Measurements from ENCODE around the gene HTRA3. TPM values are rescaled to one million over a fixed set of nuclear protein-coding genes. Genes with fewer than 3 reads are reported as not detected.

The HTRA3 gene
- total and polyA plus RNA-seq, 2 of the 8 experiments (the other 6 are each of a cell fraction or from before 2014, with no cell fraction given), result 3.2 to 5.8 TPM

- TF ChIP-seq CTBP2 (IDR thresholded peaks at IDR 0.05; ENCODE audit: borderline replicate concordance, insufficient read depth, insufficient read length, low read length) (no peak), CREB1 (IDR thresholded peaks at IDR 0.05) (no peak), ATF3 (IDR thresholded peaks at IDR 0.05; ENCODE audit: insufficient read depth, low read depth, low read length) (no peak), NRF1 (IDR thresholded peaks at IDR 0.05; ENCODE audit: low read depth, low read length) (no peak), MAX (IDR thresholded peaks at IDR 0.05) (no peak)
Observed at GRCh38 chr4:8290701-8290970, 21.1 kb downstream of the HTRA3 start (continued).

Data from H1 (cell line).